VCaP (cell line): ENCODE measurements around the gene SZRD1.
A peak's percentile ranks its signal among the peaks of the same experiment; 100 is the strongest.

Experiments used
- H3K27ac ChIP-seq: fragments of 450-650 bp; 2 replicates; pipeline ENCODE4 v1.5.1; 2017
- TF ChIP-seq, protein P1 (sequence below): fragments of 450-650 bp; conservative IDR thresholded peaks from 2 replicates; pipeline ENCODE4 v1.5.1; 2017; ENCODE audit warnings: mild to moderate bottlenecking, moderate library complexity

SZRD1 gene

DNA sequence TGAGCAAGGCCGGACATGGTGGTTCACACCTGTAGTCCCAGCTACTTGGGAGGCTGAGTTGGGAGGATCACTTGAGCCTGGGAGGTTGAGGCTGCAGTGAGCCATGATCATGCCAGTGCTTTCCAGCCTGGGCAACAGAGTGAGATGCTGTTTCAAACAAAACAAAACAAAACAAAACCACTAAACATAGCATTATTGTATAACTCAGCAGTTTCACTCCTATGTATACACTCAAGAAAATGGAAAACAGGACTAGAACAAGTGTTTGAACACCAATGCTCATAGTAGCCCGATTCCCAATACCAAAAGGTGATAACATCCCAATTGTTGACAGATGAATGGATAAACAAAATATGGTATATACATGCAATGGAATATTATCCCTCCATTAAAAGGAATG, 71.5 kb downstream of the SZRD1 start:
- TF ChIP-seq, protein P1, sequence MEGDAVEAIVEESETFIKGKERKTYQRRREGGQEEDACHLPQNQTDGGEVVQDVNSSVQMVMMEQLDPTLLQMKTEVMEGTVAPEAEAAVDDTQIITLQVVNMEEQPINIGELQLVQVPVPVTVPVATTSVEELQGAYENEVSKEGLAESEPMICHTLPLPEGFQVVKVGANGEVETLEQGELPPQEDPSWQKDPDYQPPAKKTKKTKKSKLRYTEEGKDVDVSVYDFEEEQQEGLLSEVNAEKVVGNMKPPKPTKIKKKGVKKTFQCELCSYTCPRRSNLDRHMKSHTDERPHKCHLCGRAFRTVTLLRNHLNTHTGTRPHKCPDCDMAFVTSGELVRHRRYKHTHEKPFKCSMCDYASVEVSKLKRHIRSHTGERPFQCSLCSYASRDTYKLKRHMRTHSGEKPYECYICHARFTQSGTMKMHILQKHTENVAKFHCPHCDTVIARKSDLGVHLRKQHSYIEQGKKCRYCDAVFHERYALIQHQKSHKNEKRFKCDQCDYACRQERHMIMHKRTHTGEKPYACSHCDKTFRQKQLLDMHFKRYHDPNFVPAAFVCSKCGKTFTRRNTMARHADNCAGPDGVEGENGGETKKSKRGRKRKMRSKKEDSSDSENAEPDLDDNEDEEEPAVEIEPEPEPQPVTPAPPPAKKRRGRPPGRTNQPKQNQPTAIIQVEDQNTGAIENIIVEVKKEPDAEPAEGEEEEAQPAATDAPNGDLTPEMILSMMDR = no peak
- no peak overlapping the region for H3K27ac ChIP-seq

DNA sequence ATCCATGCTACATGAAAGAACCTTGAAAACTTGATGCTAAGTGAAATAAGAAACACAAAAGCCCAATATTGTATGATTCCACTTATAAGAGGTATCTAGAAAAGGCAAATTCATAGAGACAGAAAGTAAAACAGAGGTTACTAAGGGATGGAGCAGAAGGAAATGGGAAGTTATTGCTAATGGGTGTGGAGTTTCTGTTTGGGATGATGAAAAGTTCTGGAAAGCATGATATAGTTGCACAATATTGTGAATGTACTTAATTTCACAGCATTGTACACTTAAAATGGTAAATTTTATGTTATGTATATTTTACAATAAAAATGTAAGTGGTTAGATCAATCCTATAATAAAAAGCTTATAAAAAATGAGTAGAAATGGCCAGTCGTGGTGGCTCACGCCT, 71.9 kb downstream of the SZRD1 start:
- no peak overlapping the region for H3K27ac ChIP-seq
- TF ChIP-seq, protein P1 = no peak

DNA sequence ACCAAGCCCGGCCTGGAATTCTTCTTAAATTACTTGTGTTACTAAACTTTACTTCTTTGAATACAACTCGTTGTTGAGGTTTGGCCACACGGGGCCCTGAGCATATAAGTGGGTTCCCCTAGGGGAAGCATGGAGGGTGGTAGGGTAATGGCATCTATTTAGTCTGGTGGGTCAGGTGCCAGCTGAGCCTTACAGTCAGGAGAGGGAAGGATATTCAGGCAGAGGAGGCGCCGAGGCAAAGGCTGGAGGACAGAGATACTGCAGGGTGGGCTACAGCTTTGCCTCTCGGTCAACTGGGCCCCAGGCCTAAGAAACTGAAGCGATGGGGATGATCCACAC, 73.1 kb downstream of the SZRD1 start:
- TF ChIP-seq, protein P1 = no peak
- peak overlapping the region; percentile 85 for H3K27ac ChIP-seq

- TF ChIP-seq, protein P1 = peak; percentile 95
- H3K27ac ChIP-seq = peak within 1 kb of the TSS; percentile 85
Measured at GRCh38 chr1:16440470-16441281, 73.6 kb downstream of the SZRD1 start, which contains the start of gene NECAP2. NECAP2 (plus strand) TSS chr1:16440724; CDS start chr1:16440762, 38 bp downstream.

DNA sequence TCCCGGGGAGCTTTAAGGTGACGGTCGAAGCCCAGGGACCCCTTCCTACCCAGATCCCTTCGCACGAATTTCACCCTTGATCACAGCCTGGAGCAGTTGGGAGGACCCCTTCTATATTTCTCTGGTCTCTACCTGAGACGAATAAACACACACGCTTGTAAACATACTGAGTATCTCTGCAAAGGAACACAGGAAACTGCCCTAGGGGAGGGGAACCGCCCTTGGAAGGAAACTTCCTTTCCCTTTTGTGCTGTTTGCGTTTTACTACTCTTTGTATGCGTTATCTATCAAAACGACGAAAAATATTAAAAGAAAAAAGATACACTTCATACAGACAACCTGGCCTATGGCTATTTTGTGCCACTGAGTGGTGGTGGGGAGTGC, 74.2 kb downstream of the SZRD1 start:
- peak overlapping the region; percentile 85 for H3K27ac ChIP-seq
- TF ChIP-seq, protein P1 = no peak

DNA sequence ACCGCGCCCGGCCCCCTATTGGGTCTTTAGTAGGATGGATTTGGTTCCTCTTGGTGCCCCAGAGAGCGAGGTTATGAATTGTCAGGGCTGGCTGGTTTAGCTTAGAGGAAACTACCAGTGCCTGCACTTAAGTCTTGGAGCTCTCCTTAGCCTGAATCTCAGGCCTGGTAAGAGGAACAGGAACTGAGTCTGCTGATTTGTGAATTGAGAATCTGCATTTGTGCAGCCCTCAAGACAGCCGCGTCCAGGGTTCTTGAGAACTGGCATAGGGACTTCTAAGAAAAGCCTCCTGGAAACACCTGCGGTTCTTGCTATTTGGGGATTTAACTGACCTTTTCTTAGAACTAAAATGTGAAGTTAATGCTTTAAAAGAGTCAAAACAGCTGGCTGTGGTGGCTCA, 75.2 kb downstream of the SZRD1 start:
- no peak overlapping the region for H3K27ac ChIP-seq
- TF ChIP-seq, protein P1 = no peak

DNA sequence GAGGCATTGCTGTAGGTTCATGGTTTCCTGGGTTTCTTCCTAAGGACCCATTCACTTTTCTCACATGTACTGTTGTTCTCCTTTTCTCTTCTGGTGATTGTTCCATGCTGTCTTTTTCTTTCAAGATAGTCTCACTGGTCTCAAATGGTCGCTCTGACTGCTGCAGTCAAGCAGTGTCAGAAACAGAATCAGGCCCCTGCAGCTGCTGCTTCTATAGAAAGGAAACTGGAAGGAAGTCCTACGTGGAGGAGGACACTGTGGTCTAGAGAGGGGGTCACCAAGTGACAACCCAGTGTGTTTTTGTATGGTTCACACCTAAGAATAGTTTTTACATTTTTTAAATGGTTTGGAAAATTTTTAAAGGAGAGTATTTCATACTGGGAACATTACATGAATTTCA, 75.9 kb downstream of the SZRD1 start:
- H3K27ac ChIP-seq = no peak overlapping the region
- TF ChIP-seq, protein P1 = no peak
